Esophagus squamous epithelium (tissue), 4 donors: ENCODE measurements around the gene ZNF70.

ENCODE experiments used
- POLR2A ChIP-seq, 4 donors: fragments of 450-650 bp; IDR thresholded peaks; one replicate each; pipeline ENCODE4 v1.6.1; 2017; ENCODE audit warnings: antibody characterized with exemption in 4 of 4, mild to moderate bottlenecking in 4 of 4, moderate library complexity in 3 of 4
- TF ChIP-seq, protein P1 (sequence below), 6 experiments: fragments of 450-650 bp in 4 of 6; fragments of 200-600 bp in 2 of 6; sonication (generic) in 2 of 6; IDR thresholded peaks; one replicate each; pipeline ENCODE4 v1.5.1; 2016 to 2019; ENCODE audit warnings: antibody characterized with exemption in 6 of 6, mild to moderate bottlenecking in 4 of 6, moderate library complexity in 4 of 6

DNA sequence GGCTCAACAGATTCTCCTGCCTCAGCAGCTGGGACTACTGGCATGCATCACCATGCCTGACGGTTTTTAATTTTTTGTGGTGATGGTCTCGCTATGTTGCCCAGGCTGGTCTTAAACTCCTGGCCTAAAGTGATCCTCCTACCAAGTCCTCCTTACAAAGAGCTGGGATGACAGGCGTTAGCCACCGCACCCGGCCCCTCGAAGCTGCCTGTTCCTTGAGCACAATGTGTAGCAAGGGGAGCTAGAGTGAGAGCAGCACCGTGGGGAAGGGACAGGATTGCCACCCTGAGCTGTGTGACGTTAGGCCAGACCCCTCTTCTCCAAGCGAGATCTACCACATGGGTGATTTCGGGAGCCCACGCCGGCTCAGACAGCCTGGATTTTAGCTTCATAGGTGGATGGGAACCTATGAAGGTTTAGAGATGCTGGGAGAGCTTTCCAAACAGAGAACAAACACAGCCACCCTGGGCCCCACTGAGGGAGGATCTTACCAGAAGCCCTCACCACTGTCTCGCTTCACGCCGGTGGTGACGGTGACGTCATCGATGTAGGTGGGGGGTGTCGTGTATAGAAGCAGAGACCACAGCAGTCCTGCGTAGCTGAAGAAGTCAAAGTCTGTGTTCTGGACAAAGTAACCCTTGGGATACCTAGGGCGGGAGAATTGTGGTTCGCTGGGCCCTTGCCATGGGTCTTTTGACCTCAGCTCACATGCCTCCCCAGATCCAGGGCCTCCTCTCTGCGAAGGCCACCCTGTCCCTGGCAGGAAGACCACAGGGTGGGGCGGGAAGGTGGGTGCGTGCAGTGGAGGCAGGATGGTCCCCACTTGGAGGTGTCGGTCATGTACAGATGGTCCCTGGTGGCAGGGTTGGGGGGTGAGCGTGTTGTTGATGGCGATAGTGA lies 37.0 kb downstream of the ZNF70 start:
- TF ChIP-seq, protein P1, sequence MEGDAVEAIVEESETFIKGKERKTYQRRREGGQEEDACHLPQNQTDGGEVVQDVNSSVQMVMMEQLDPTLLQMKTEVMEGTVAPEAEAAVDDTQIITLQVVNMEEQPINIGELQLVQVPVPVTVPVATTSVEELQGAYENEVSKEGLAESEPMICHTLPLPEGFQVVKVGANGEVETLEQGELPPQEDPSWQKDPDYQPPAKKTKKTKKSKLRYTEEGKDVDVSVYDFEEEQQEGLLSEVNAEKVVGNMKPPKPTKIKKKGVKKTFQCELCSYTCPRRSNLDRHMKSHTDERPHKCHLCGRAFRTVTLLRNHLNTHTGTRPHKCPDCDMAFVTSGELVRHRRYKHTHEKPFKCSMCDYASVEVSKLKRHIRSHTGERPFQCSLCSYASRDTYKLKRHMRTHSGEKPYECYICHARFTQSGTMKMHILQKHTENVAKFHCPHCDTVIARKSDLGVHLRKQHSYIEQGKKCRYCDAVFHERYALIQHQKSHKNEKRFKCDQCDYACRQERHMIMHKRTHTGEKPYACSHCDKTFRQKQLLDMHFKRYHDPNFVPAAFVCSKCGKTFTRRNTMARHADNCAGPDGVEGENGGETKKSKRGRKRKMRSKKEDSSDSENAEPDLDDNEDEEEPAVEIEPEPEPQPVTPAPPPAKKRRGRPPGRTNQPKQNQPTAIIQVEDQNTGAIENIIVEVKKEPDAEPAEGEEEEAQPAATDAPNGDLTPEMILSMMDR (IDR thresholded peaks at IDR 0.05) = no peak
- no peak for TF ChIP-seq POLR2A (IDR thresholded peaks at IDR 0.05)
